ENCODE data around the gene AMTN. TPM values are rescaled to one million over a fixed set of nuclear protein-coding genes. Genes with fewer than 3 reads are reported as not detected.

The AMTN gene
- polyA plus RNA-seq, 1 donor (not counting 4 experiments of a cell fraction or from before 2014, with no cell fraction given) = not detected

DNA sequence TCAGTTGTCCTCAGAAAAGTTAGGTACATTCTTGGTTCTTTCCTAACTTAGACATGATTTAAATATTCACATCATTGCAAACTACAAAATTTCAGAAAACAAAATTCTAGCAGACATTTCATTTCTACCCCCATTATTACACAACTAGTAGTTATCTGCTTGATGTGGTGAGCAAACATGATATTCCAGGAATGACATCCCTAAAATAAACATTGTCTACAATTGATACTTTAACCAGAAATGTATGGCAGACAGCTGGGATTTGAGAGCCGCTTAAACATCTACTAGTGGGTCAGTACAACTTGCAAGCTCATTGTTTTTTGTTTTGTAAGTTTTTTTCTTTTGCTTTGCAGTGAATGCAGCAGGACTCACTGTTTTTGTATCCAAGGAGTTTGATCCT lies 41.6 kb downstream of the AMTN start:
- H3K4me1 ChIP-seq (ENCODE audit: control insufficient read depth, extremely low read depth, insufficient read depth, low read length) = no peaks in the 10 kb centered on the region
- no peaks in the 10 kb centered on the region for H3K27me3 ChIP-seq (ENCODE audit: control insufficient read depth, extremely low read depth, insufficient read depth, low read length)
- H3K4me2 ChIP-seq (ENCODE audit: control insufficient read depth, extremely low read depth, insufficient read depth, low read depth, low read length) = no peak overlapping the region
- no peaks in the 10 kb centered on the region for H3K79me2 ChIP-seq (ENCODE audit: control insufficient read depth, insufficient read depth, low read length)
- H3K4me3 ChIP-seq (ENCODE audit: control insufficient read depth in 2 of 3, extremely low read depth in 1 of 3, insufficient read depth in 2 of 3, low read depth in 1 of 3, low read length in 3 of 3) = no peak overlapping the region
- TF ChIP-seq, protein P1, sequence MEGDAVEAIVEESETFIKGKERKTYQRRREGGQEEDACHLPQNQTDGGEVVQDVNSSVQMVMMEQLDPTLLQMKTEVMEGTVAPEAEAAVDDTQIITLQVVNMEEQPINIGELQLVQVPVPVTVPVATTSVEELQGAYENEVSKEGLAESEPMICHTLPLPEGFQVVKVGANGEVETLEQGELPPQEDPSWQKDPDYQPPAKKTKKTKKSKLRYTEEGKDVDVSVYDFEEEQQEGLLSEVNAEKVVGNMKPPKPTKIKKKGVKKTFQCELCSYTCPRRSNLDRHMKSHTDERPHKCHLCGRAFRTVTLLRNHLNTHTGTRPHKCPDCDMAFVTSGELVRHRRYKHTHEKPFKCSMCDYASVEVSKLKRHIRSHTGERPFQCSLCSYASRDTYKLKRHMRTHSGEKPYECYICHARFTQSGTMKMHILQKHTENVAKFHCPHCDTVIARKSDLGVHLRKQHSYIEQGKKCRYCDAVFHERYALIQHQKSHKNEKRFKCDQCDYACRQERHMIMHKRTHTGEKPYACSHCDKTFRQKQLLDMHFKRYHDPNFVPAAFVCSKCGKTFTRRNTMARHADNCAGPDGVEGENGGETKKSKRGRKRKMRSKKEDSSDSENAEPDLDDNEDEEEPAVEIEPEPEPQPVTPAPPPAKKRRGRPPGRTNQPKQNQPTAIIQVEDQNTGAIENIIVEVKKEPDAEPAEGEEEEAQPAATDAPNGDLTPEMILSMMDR (optimal IDR thresholded peaks at IDR 0.05 in 1 of 3, IDR thresholded peaks at IDR 0.05 in 1 of 3, conservative IDR thresholded peaks at IDR 0.05 in 1 of 3; ENCODE audit: extremely low read depth in 1 of 3, insufficient read depth in 2 of 3, low read length in 3 of 3) = no peak
- no peak for TF ChIP-seq EZH2 (IDR thresholded peaks at IDR 0.05; ENCODE audit: low read length)
- dilution Hi-C loops (cut with MboI; ENCODE audit: extremely low pct_ligation_motif_present, low sequenced_read_pairs) = no loop called here
- no peak overlapping the region for H2AFZ ChIP-seq (ENCODE audit: control insufficient read depth, low read length)
- no peaks in the 10 kb centered on the region for H3K36me3 ChIP-seq (ENCODE audit: control insufficient read depth in 2 of 2, extremely low read depth in 1 of 2, insufficient read depth in 2 of 2, low read length in 2 of 2)
- FAIRE-seq = no peak
- no peak overlapping the region for H3K27ac ChIP-seq (ENCODE audit: control insufficient read depth, insufficient read depth, low read length)
- no peaks in the 10 kb centered on the region for H3K9me1 ChIP-seq (ENCODE audit: control insufficient read depth, extremely low read depth, insufficient read depth, low read length)
- no peak overlapping the region for H3K9ac ChIP-seq (ENCODE audit: control insufficient read depth, extremely low read depth, insufficient read depth, low read length)
- H4K20me1 ChIP-seq (ENCODE audit: control insufficient read depth, extremely low read depth, insufficient read depth, low read length) = no peaks in the 10 kb centered on the region
- no peak for DNase-seq (ENCODE audit: low read depth, low spot score)
- no peaks in the 10 kb centered on the region for H3K9me3 ChIP-seq (ENCODE audit: control insufficient read depth, low read depth, low read length)

- Histone ChIP-seq H3K9me1 (ENCODE audit: control insufficient read depth, extremely low read depth, insufficient read depth, low read length) (no peaks in the 10 kb centered on the region), H3K79me2 (ENCODE audit: control insufficient read depth, insufficient read depth, low read length) (no peaks in the 10 kb centered on the region), H3K9ac (ENCODE audit: control insufficient read depth, extremely low read depth, insufficient read depth, low read length) (no peak overlapping the region), H4K20me1 (ENCODE audit: control insufficient read depth, extremely low read depth, insufficient read depth, low read length) (no peaks in the 10 kb centered on the region), H3K4me3 (ENCODE audit: control insufficient read depth in 2 of 3, extremely low read depth in 1 of 3, insufficient read depth in 2 of 3, low read depth in 1 of 3, low read length in 3 of 3) (no peak overlapping the region), H3K27me3 (ENCODE audit: control insufficient read depth, extremely low read depth, insufficient read depth, low read length) (no peaks in the 10 kb centered on the region), H3K4me2 (ENCODE audit: control insufficient read depth, extremely low read depth, insufficient read depth, low read depth, low read length) (no peak overlapping the region), H3K9me3 (ENCODE audit: control insufficient read depth, low read depth, low read length) (no peaks in the 10 kb centered on the region), H3K36me3 (ENCODE audit: control insufficient read depth in 2 of 2, extremely low read depth in 1 of 2, insufficient read depth in 2 of 2, low read length in 2 of 2) (no peaks in the 10 kb centered on the region), H2AFZ (ENCODE audit: control insufficient read depth, low read length) (no peak overlapping the region), H3K4me1 (ENCODE audit: control insufficient read depth, extremely low read depth, insufficient read depth, low read length) (no peaks in the 10 kb centered on the region), H3K27ac (ENCODE audit: control insufficient read depth, insufficient read depth, low read length) (no peak overlapping the region)
- TF ChIP-seq EZH2 (IDR thresholded peaks at IDR 0.05; ENCODE audit: low read length) = no peak
- TF ChIP-seq, protein P1 (optimal IDR thresholded peaks at IDR 0.05 in 1 of 3, IDR thresholded peaks at IDR 0.05 in 1 of 3, conservative IDR thresholded peaks at IDR 0.05 in 1 of 3; ENCODE audit: extremely low read depth in 1 of 3, insufficient read depth in 2 of 3, low read length in 3 of 3) = no peak
- FAIRE-seq (no peak), DNase-seq (ENCODE audit: low read depth, low spot score) (no peak)
- dilution Hi-C loops (cut with MboI; ENCODE audit: extremely low pct_ligation_motif_present, low sequenced_read_pairs) = no loop called here
These were observed 45.7 kb downstream of the AMTN start for GRCh38 chr4:70564033-70564432.

Measured in keratinocyte (primary cell).